GM21528 (cell line): ENCODE data around the gene SMC6.

ENCODE experiments used
- ATAC-seq: cut with Tn5 transposase; IDR thresholded peaks from one replicate; pipeline ENCODE4 v1.9.1; 2021; ENCODE audit warnings: mild to moderate bottlenecking, moderate library complexity; ENCODE audit not compliant: unreplicated experiment, low FRiP score

Gene SMC6

GRCh38 chr2:17658251-17658843, 95.3 kb downstream of the SMC6 start:
- ATAC-seq, result no peak

GRCh38 chr2:17657759-17658158, 95.9 kb downstream of the SMC6 start:
- no peak for ATAC-seq

DNA sequence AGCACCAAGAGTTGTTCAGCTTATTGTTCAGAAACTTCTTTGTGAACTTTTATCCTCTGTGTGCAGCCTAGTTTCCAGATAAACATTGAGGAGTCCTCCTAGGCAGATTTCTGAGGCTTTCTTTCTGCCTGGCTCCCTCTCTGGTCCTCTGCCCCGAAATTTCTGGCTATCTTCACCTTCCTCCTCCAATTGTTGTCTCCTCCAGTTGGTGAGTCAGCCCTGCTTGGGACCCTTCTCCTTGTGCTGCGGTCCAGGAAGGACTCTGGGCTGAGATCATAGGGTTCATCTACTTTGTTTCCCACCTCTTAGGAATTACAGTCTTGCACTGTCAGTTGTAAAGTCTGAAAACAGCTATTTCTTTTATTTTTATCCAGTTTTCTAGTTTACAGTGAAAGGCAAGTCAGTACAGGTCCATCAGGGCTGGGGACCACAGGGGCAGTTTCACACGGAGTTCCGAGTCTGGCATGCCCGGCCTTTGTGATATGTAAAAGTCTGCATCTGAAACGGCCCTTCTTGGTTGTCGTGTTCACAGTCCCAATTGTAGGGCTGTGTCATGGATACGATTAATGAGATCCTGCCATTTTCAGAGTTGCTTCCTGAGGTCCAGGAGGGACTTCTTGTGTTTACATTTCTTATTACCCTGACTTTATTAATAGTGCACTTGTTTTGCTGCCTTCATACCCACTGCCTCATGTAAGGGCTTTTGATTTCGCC, 100.8 kb downstream of the SMC6 start:
- no peak for ATAC-seq

DNA sequence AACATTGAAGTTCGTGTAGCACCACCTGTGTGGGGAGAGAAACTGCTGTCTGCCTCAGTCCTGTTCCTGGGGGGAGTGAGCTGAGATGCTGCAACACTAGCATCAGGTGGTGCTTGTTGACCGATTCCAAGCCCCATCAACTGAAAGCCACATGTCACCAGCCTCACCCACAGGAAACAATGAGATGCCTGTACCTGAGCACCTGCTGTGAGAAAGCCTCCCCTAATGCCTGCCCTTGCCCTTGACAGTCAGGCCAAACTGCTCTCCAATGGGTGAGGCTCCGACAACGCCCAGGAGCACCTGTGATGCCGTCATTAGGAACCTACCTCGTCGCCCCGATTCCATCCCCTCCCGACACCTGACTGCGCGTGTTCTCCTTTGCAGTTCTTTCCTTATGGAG, 104.6 kb downstream of the SMC6 start:
- no peak for ATAC-seq

- no peak for ATAC-seq
Measured at GRCh38 chr2:17648581-17648980, 105.0 kb downstream of the SMC6 start.

- no peak for ATAC-seq
Measured at GRCh38 chr2:17646838-17647701, 106.5 kb downstream of the SMC6 start.

GRCh38 chr2:17646081-17646554, 107.5 kb downstream of the SMC6 start:
- ATAC-seq, result peak; percentile 81

DNA sequence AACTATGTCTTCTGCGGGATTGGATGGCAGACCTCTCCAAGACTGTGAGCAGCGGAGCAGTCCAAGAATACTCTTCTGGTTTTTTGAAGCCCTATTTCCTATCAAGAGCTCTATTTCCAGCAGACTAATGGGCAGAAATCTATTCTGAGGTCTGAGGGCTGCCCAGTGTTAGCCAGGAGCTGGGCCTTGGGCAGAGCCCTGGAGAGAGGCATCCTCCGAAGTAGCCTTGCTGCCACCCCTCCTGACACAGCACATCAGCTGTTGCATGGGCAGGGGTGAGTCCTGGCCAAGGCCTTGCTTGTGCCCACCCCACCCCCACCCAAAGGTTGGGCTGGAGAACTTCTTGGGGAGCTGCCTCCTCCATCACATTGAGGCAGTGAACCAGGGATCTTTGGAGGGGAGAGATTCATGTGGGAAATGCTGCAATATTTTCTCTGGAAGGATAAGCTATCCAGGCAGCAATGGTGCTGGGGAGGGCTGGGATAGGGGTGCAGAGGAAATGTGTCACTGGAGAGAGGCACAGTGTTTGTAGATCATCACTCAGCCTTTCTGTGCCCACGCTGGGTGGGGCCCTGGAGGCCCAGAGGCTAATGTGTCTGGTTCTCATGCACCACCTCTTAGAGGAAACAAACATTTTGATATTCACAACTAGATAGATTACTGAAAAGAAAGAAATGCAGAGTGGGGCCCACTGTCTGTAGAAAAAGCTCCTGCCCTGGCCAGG, 108.5 kb downstream of the SMC6 start:
- ATAC-seq, result no peak

GRCh38 chr2:17643031-17643615, 110.5 kb downstream of the SMC6 start:
- ATAC-seq, result no peak

DNA sequence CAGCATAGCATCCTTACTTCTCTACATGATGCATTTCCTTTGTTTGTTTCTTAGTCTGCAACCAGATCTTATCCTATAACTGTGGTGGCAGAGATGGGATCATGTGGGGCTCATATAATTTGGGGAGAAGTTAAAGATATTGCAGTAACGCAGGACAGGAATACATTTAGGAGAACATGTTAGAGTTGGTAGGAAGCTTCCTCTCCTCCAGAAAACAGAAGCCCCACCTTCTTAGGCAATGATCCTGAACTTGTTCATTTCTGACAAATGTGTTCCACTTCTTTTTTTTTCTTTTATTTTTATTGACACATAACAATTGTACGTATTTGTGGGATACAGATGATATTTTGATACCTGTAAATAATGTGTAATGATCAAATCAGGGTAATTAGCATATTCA, 113.2 kb downstream of the SMC6 start:
- ATAC-seq, result no peak

- ATAC-seq, result no peak
Measured at GRCh38 chr2:17638196-17638743, 115.3 kb downstream of the SMC6 start.

- ATAC-seq, result no peak
Measured at GRCh38 chr2:17637131-17637906, 116.3 kb downstream of the SMC6 start.

DNA sequence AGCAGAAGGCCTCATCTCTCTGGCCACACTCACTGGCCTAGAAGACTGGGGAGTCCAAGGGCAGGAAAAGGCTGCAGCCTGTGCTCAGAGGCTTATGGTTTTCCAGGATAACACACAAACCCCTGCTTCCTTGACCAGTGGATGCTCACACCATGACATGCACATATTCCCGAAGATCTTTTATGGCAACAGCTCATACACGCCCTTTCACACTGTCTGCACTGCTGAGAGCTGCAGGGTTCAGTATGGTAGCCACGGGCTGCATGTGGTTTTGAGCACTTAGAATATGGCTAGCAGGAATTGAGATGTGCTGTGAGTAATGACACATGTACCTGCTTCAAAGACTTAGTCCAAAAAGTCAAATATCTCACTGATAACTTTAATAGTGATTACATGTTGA, 117.4 kb downstream of the SMC6 start:
- ATAC-seq, result no peak

DNA sequence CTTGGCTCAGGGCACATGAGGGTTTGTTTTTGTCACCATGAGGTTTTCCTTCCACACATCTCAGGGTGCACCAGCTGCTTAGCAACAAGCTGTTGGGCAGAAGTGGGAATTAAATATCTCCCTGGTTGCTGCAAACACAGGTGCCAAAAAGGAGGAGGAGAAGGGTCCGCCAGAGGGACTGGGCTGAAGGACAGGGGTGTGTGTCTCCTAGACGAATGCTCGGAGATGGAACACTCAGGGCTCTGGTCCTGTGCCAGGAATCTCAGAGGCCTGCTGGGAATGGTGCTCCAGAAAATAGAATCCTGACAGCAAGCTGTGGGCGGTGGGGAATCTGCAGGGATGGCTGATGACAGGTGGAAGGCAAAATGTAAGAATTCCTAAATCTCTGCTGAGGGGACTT, 118.6 kb downstream of the SMC6 start:
- ATAC-seq, result no peak

DNA sequence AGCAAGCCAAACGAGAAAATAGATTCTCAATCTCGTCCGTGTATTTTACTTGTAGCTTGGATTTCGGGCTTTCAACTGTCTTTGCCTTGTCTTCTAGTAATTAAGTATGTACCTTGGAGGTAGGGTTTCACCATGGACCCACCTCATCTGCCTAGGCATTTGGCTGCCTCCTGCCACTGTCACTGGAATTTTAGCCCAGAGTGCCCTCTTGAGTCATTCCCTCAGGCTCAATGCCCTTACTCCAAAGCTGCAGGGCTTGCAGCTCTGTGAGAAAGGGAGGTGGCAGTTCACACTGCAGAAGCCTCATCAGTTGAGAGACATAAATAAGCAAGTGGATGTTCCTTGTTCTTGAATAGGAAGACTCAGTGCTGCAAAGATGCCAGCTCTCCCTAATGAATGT, 123.5 kb downstream of the SMC6 start:
- ATAC-seq, result no peak

DNA sequence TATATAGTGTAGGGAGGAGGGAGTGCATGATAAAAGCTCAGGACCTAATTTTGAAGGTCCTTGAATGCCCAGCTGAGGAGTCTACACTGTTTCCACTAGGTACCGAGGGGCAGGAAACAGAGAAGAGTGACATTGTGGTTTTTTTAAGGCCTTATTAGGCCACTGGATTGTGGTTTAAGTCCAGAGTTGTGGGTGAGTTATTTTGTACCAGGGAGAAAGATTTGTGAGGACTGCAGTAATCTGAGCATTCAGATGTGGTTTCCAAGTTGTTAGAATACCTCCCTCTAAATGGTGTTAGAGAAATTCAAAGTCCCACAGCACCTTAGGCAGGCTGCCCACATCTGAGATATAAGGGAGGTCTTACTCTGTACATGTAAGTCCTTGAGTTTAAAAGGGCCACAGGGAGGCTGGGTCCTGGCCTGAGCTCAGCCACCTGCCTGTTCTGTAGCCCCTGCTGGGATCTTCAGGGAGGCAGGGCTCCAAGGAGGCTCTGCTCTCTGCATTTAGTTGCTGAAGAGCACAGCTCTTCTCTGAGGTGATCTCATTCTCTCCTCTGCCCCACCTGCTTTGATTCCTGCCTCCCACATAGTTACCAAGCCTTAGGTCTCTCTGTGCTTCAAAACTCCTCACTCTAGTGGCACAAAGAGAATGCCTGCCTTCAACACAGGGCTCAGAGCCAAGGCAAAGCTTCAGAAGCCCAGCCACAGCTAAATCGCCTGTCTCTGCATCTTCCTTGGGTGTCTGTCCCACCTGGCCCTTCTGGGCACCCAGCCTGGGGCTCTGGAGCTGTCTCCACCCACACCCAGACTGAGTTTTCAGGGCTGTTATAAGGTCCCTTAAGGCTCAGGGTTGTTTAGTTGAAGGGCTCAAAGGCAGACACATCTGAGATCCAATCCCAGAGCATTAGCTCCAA, 125.0 kb downstream of the SMC6 start:
- ATAC-seq, result peak; percentile 50

- ATAC-seq, result no peak
Measured at GRCh38 chr2:17627434-17627833, 126.2 kb downstream of the SMC6 start.

DNA sequence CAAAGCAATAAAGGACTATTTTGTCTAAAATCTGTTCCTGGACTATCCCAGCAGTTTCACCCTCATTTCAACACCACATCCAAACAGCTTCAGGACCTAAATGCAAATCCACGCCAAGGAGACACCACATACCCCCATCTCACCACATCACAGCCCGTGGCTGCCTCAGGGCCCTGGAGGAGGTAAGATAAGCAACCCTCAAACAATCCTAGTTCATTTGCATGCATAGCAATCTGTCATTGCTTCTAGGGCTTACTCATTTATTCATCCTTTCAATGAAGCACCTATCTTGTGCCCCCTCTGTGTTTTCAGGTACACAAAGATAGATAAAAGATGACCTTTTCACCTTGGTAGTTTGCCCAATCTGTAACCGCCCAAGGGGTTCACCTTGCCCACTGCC, 126.6 kb downstream of the SMC6 start:
- no peak for ATAC-seq
